OCI-LY7 (cell line): ENCODE measurements around the gene KRI1.

Source experiments
- EZH2phosphoT487 ChIP-seq: fragments of 200-600 bp; sonication (generic); IDR thresholded peaks from 2 replicates; pipeline ENCODE4 v1.6.1; 2018; ENCODE audit warnings: low read depth, borderline replicate concordance, mild to moderate bottlenecking, mixed run types, antibody characterized with exemption, low read length, moderate library complexity, mixed read lengths
- TF ChIP-seq, protein P1 (sequence below): fragments of 200-600 bp; sonication (generic); conservative IDR thresholded peaks from 2 replicates; pipeline ENCODE4 v1.5.1; 2014; ENCODE audit warnings: mild to moderate bottlenecking, antibody characterized with exemption, low read length, moderate library complexity, mixed read lengths

DNA sequence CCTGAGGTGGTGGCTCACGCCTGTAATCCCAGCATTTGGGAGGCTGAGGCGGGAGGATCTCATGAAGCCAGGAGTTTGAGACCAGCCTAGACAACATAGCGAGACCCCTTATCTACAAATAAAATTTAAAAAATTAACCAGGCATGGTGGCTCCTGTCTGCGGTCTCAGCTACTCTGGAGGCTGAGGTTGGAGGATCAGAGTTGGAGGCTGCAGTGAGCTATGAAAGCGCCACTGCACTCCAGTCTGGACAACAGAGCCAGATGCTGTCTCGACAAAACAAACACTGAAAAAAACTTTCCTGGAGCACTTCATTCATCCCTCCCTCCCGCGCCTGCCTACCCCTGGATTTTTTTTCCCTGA lies 22.8 kb downstream of the KRI1 start:
- TF ChIP-seq, protein P1, sequence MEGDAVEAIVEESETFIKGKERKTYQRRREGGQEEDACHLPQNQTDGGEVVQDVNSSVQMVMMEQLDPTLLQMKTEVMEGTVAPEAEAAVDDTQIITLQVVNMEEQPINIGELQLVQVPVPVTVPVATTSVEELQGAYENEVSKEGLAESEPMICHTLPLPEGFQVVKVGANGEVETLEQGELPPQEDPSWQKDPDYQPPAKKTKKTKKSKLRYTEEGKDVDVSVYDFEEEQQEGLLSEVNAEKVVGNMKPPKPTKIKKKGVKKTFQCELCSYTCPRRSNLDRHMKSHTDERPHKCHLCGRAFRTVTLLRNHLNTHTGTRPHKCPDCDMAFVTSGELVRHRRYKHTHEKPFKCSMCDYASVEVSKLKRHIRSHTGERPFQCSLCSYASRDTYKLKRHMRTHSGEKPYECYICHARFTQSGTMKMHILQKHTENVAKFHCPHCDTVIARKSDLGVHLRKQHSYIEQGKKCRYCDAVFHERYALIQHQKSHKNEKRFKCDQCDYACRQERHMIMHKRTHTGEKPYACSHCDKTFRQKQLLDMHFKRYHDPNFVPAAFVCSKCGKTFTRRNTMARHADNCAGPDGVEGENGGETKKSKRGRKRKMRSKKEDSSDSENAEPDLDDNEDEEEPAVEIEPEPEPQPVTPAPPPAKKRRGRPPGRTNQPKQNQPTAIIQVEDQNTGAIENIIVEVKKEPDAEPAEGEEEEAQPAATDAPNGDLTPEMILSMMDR: no peak
- TF ChIP-seq EZH2phosphoT487: no peak
